Right atrium auricular region (tissue), 2 donors: ENCODE data around the gene MYO15B. TPM values are rescaled to one million over a fixed set of nuclear protein-coding genes. Genes with fewer than 3 reads are reported as not detected.

Experiments
- DNase-seq: peaks from one replicate; pipeline ENCODE4 v3.0.0-alpha.2; 2019; ENCODE audit warnings: low spot score
- H3K27ac ChIP-seq, 2 donors: fragments of 200-600 bp; sonication (generic); 1 replicate in 1 of 2; 2 replicates in 1 of 2; pipeline ENCODE4 v1.5.1; 2016 to 2019
- H3K27me3 ChIP-seq, 2 donors: fragments of 200-600 bp; sonication (generic); one replicate each; pipeline versions ENCODE4 v1.5.1 to v1.6.0; 2017 to 2019
- H3K36me3 ChIP-seq: fragments of 200-600 bp; sonication (generic); one replicate; pipeline ENCODE4 v1.5.1; 2016
- H3K4me1 ChIP-seq, 2 donors: fragments of 200-600 bp; sonication (generic); one replicate each; pipeline versions ENCODE4 v1.5.1 to v1.6.0; 2017 to 2019
- H3K4me3 ChIP-seq, 2 donors: fragments of 200-600 bp; sonication (generic); 1 replicate in 1 of 2; 2 replicates in 1 of 2; pipeline ENCODE4 v1.5.1; 2017 to 2019; ENCODE audit warnings: mild to moderate bottlenecking in 1 of 2, moderate library complexity in 1 of 2
- H3K9me3 ChIP-seq, 2 donors: fragments of 200-600 bp; sonication (generic); one replicate each; pipeline ENCODE4 v1.5.1; 2019
- CTCF ChIP-seq, 2 donors: fragments of 200-600 bp; sonication (generic); IDR thresholded peaks; one replicate each; pipeline ENCODE4 v1.5.1; 2019; ENCODE audit warnings: antibody characterized with exemption in 2 of 2
- total RNA-seq, 2 donors: library from RNA; depleted of rRNA; stranded (reverse); fragments of >200 nt; gene quantifications; one replicate each; pipeline ENCODE4 v1.1.0, GENCODE V29; 2016

Gene MYO15B
- total RNA-seq, 2 donors from 2014 or later = 29.3 to 34.3 TPM

- Histone ChIP-seq H3K4me3 (no peak overlapping the region), H3K36me3 (no peaks in the 10 kb centered on the region), H3K27me3 (no peaks in the 10 kb centered on the region), H3K9me3 (no peaks in the 10 kb centered on the region), H3K27ac (no peak overlapping the region), H3K4me1 (no peaks in the 10 kb centered on the region)
- TF ChIP-seq CTCF (IDR thresholded peaks at IDR 0.05) = no peak
- DNase-seq = no peak
These were observed 43.4 kb upstream of the MYO15B start for GRCh38 chr17:75544250-75544649.

GRCh38 chr17:75546181-75546580, 41.4 kb upstream of the MYO15B start:
- Histone ChIP-seq H3K36me3 (no peaks in the 10 kb centered on the region), H3K27me3 (no peaks in the 10 kb centered on the region), H3K9me3 (no peaks in the 10 kb centered on the region), H3K4me1 (no peaks in the 10 kb centered on the region), H3K27ac (no peak overlapping the region), H3K4me3 (no peak overlapping the region)
- DNase-seq = no peak
- no peak for TF ChIP-seq CTCF (IDR thresholded peaks at IDR 0.05)

- Histone ChIP-seq H3K36me3 (no peaks in the 10 kb centered on the region), H3K27me3 (no peaks in the 10 kb centered on the region), H3K4me1 (no peaks in the 10 kb centered on the region), H3K9me3 (no peaks in the 10 kb centered on the region), H3K4me3 (no peak overlapping the region), H3K27ac (no peak overlapping the region)
- no peak for TF ChIP-seq CTCF (IDR thresholded peaks at IDR 0.05)
- DNase-seq = no peak
These were observed 40.5 kb upstream of the MYO15B start for GRCh38 chr17:75547091-75547490.

- H3K27me3 ChIP-seq = no peaks in the 10 kb centered on the region
- peaks cover 0 to 9% of the 10 kb centered on the region in 2 donors for H3K4me1 ChIP-seq
- no peak for TF ChIP-seq CTCF (IDR thresholded peaks at IDR 0.05)
- no peaks in the 10 kb centered on the region for H3K36me3 ChIP-seq
- no peak overlapping the region for H3K4me3 ChIP-seq
- no peak overlapping the region for H3K27ac ChIP-seq
- no peaks in the 10 kb centered on the region for H3K9me3 ChIP-seq
- DNase-seq = no peak
These were observed 38.8 kb upstream of the MYO15B start for GRCh38 chr17:75548813-75549212.

GRCh38 chr17:75549246-75550138, 38.1 kb upstream of the MYO15B start:
- no peaks in the 10 kb centered on the region for H3K27me3 ChIP-seq
- H3K4me3 ChIP-seq = no peak overlapping the region
- no peak for DNase-seq
- no peaks in the 10 kb centered on the region for H3K36me3 ChIP-seq
- peaks cover 0 to 9% of the 10 kb centered on the region in 2 donors for H3K4me1 ChIP-seq
- no peaks in the 10 kb centered on the region for H3K9me3 ChIP-seq
- no peak overlapping the region for H3K27ac ChIP-seq
- TF ChIP-seq CTCF (IDR thresholded peaks at IDR 0.05) = no peak

GRCh38 chr17:75550139-75550465, 37.5 kb upstream of the MYO15B start:
- Histone ChIP-seq H3K4me3 (no peak overlapping the region), H3K9me3 (no peaks in the 10 kb centered on the region), H3K27ac (no peak overlapping the region), H3K4me1 (peaks cover 0 to 9% of the 10 kb centered on the region in 2 donors), H3K36me3 (no peaks in the 10 kb centered on the region), H3K27me3 (no peaks in the 10 kb centered on the region)
- TF ChIP-seq CTCF (IDR thresholded peaks at IDR 0.05) = no peak
- no peak for DNase-seq
